HG02763 (cell line): ENCODE data around the gene SMAD7.

Experiments
- ATAC-seq: cut with Tn5 transposase; IDR thresholded peaks from one replicate; pipeline ENCODE4 v1.9.1; 2021; ENCODE audit warnings: mild to moderate bottlenecking, moderate library complexity; ENCODE audit not compliant: unreplicated experiment

Gene SMAD7

GRCh38 chr18:48947560-48947959 lies 3.2 kb downstream of the SMAD7 start:
- no peak for ATAC-seq

GRCh38 chr18:48947092-48947491 lies 3.7 kb downstream of the SMAD7 start:
- no peak for ATAC-seq

- ATAC-seq = no peak
These were observed 4.4 kb downstream of the SMAD7 start for GRCh38 chr18:48946329-48946835.

GRCh38 chr18:48945953-48946217 lies 4.9 kb downstream of the SMAD7 start:
- ATAC-seq = no peak

- no peak for ATAC-seq
These were observed 6.1 kb downstream of the SMAD7 start for GRCh38 chr18:48944634-48945033.

- ATAC-seq = no peak
These were observed 6.8 kb downstream of the SMAD7 start for GRCh38 chr18:48943736-48944527.

GRCh38 chr18:48943333-48943732 lies 7.4 kb downstream of the SMAD7 start:
- no peak for ATAC-seq

GRCh38 chr18:48942554-48943261 lies 8.1 kb downstream of the SMAD7 start:
- no peak for ATAC-seq

GRCh38 chr18:48942086-48942485 lies 8.7 kb downstream of the SMAD7 start:
- no peak for ATAC-seq

DNA sequence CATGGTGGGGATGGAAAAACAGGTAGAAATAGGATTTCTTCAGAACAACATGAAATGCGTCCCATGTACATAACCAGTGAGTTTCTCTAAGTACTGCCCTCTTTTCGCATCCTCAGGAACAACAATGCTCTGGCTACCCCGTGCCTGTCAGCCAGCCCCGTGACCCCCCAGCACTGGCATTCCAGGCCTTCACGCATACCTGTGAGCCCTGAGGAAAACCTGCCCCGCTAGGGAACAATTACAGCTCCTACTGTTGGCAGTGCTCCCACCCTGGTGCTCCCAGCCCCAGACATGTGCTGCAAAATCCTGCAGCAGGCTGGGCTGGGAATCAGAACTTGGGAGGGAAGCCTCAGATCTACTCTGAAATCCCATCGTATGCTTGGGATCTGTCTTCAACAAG lies 9.1 kb downstream of the SMAD7 start:
- no peak for ATAC-seq

- peak; percentile 32 for ATAC-seq
These were observed 9.7 kb downstream of the SMAD7 start for GRCh38 chr18:48940854-48941611.

GRCh38 chr18:48939205-48940097 lies 11.3 kb downstream of the SMAD7 start:
- no peak for ATAC-seq

DNA sequence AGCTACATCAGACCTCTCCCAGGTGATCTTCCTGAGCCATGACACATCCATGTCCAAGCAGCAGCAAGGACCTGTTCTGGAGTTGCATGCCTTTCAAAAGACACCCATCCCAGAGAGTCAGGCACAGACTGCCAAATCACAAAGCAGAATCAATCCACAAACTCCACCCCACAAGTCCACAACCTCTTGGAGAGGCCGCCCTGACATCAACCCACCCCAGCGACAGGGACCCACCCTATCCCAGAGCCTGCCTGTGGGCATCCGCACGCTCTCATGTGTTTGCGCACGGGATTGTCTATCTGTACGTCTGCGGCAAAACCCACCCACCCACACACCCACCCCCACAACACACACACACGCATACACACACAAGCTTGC lies 11.9 kb downstream of the SMAD7 start:
- no peak for ATAC-seq

GRCh38 chr18:48937869-48938750 lies 12.7 kb downstream of the SMAD7 start:
- no peak for ATAC-seq

GRCh38 chr18:48935433-48935774 lies 15.4 kb downstream of the SMAD7 start:
- no peak for ATAC-seq

DNA sequence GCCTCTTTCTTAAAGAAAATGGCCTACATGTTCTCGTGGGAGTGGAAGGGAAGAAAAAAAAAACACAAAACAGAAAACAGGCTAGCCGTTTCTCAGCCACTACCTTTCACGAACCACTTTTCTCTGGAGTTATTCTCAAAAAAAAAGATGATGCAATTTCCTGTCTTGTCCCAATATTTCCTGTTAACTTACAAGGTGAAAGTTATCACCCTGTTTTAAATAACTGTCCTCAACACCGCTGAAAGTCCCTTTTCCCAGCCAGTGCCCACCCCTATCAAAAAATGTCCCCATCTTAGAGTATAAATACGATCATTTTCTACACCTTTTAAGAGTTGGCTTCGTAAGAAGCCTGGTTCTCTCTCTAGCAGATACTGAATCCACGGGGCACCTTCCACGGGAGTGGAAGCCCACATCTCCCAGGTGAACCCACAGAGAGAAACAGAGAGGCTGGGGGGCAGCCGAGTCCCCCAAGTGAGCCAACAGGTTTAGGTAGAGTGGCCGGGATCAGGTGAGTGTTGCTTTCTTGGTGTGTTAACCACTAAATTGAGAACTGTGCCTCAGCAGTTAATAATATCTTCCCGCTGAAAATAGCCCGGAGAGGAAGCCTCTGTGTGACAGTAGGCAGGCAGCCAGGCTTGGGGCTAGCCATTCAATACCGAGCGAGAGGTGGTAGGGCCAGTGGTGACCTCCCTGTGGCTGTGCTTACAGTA lies 15.9 kb downstream of the SMAD7 start:
- ATAC-seq = peak; percentile 46

DNA sequence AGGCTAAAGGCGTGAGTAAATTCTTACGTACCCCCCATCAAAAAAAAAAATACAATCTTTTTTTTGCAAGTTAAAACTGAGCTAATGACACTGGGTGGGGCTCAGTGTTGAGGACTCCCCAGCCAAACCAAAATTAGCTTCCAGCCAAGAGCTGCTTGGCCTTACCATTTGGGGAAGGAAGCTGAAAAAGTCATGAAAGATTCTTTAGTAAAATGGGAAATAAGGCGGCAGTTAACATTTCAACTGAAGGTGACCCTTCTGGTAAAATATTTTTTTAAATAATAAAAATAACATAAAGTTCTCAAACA lies 16.4 kb downstream of the SMAD7 start:
- no peak for ATAC-seq

GRCh38 chr18:48933578-48934414 lies 17.0 kb downstream of the SMAD7 start:
- ATAC-seq = no peak
